HG02938 (cell line): ENCODE measurements around the gene ATP6V1G2.
A peak's percentile ranks its signal among the peaks of the same experiment; 100 is the strongest.
"Not testable (repeated sequence)": the region's sequence is repeated elsewhere in the genome, so short reads cannot be mapped to it uniquely, and the experiment has no call there.

Experiments used
- ATAC-seq: cut with Tn5 transposase; IDR thresholded peaks from one replicate; pipeline ENCODE4 v1.9.1; 2021; ENCODE audit warnings: mild to moderate bottlenecking, moderate library complexity; ENCODE audit not compliant: unreplicated experiment

Gene ATP6V1G2

DNA sequence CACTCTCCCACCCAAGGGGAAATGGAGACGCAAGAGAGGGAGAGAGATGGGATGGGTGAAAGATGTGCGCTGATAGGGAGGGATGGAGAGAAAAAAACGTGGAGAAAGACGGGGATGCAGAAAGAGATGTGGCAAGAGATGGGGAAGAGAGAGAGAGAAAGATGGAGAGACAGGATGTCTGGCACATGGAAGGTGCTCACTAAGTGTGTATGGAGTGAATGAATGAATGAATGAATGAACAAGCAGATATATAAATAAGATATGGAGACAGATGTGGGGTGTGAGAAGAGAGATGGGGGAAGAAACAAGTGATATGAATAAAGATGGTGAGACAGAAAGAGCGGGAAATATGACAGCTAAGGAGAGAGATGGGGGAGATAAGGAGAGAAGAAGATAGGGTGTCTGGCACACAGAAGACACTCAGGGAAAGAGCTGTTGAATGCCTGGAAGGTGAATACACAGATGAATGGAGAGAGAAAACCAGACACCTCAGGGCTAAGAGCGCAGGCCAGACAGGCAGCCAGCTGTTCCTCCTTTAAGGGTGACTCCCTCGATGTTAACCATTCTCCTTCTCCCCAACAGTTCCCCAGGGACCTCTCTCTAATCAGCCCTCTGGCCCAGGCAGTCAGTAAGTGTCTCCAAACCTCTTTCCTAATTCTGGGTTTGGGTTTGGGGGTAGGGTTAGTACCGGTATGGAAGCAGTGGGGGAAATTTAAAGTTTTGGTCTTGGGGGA, 29.7 kb upstream of the ATP6V1G2 start:
- no peak for ATAC-seq

DNA sequence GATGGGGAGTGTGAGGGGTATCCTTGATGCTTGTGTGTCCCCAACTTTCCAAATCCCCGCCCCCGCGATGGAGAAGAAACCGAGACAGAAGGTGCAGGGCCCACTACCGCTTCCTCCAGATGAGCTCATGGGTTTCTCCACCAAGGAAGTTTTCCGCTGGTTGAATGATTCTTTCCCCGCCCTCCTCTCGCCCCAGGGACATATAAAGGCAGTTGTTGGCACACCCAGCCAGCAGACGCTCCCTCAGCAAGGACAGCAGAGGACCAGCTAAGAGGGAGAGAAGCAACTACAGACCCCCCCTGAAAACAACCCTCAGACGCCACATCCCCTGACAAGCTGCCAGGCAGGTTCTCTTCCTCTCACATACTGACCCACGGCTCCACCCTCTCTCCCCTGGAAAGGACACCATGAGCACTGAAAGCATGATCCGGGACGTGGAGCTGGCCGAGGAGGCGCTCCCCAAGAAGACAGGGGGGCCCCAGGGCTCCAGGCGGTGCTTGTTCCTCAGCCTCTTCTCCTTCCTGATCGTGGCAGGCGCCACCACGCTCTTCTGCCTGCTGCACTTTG, 29.0 kb upstream of the ATP6V1G2 start, which contains the start of gene TNF:
TSS of gene TNF (plus strand) at position 231 of the 567 bp plus-strand sequence. CDS start at position 408, 177 bp downstream.
- no peak for ATAC-seq

DNA sequence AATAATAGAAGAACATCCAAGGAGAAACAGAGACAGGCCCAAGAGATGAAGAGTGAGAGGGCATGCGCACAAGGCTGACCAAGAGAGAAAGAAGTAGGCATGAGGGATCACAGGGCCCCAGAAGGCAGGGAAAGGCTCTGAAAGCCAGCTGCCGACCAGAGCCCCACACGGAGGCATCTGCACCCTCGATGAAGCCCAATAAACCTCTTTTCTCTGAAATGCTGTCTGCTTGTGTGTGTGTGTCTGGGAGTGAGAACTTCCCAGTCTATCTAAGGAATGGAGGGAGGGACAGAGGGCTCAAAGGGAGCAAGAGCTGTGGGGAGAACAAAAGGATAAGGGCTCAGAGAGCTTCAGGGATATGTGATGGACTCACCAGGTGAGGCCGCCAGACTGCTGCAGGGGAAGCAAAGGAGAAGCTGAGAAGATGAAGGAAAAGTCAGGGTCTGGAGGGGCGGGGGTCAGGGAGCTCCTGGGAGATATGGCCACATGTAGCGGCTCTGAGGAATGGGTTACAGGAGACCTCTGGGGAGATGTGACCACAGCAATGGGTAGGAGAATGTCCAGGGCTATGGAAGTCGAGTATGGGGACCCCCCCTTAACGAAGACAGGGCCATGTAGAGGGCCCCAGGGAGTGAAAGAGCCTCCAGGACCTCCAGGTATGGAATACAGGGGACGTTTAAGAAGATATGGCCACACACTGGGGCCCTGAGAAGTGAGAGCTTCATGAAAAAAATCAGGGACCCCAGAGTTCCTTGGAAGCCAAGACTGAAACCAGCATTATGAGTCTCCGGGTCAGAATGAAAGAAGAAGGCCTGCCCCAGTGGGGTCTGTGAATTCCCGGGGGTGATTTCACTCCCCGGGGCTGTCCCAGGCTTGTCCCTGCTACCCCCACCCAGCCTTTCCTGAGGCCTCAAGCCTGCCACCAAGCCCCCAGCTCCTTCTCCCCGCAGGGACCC, 28.0 kb upstream of the ATP6V1G2 start:
- ATAC-seq = no peak

DNA sequence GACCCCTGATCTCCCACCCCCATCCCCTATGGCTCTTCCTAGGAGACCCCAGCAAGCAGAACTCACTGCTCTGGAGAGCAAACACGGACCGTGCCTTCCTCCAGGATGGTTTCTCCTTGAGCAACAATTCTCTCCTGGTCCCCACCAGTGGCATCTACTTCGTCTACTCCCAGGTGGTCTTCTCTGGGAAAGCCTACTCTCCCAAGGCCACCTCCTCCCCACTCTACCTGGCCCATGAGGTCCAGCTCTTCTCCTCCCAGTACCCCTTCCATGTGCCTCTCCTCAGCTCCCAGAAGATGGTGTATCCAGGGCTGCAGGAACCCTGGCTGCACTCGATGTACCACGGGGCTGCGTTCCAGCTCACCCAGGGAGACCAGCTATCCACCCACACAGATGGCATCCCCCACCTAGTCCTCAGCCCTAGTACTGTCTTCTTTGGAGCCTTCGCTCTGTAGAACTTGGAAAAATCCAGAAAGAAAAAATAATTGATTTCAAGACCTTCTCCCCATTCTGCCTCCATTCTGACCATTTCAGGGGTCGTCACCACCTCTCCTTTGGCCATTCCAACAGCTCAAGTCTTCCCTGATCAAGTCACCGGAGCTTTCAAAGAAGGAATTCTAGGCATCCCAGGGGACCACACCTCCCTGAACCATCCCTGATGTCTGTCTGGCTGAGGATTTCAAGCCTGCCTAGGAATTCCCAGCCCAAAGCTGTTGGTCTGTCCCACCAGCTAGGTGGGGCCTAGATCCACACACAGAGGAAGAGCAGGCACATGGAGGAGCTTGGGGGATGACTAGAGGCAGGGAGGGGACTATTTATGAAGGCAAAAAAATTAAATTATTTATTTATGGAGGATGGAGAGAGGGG, 27.1 kb upstream of the ATP6V1G2 start:
- no peak for ATAC-seq

DNA sequence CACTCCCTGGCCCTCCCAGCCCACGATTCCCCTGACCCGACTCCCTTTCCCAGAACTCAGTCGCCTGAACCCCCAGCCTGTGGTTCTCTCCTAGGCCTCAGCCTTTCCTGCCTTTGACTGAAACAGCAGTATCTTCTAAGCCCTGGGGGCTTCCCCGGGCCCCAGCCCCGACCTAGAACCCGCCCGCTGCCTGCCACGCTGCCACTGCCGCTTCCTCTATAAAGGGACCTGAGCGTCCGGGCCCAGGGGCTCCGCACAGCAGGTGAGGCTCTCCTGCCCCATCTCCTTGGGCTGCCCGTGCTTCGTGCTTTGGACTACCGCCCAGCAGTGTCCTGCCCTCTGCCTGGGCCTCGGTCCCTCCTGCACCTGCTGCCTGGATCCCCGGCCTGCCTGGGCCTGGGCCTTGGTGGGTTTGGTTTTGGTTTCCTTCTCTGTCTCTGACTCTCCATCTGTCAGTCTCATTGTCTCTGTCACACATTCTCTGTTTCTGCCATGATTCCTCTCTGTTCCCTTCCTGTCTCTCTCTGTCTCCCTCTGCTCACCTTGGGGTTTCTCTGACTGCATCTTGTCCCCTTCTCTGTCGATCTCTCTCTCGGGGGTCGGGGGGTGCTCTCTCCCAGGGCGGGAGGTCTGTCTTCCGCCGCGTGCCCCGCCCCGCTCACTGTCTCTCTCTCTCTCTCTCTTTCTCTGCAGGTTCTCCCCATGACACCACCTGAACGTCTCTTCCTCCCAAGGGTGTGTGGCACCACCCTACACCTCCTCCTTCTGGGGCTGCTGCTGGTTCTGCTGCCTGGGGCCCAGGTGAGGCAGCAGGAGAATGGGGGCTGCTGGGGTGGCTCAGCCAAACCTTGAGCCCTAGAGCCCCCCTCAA, 25.9 kb upstream of the ATP6V1G2 start, which contains the start of gene LTA:
TSS of gene LTA (plus strand) at position 249 of the 871 bp plus-strand sequence. CDS start at position 703, 454 bp downstream.
- ATAC-seq = no peak

DNA sequence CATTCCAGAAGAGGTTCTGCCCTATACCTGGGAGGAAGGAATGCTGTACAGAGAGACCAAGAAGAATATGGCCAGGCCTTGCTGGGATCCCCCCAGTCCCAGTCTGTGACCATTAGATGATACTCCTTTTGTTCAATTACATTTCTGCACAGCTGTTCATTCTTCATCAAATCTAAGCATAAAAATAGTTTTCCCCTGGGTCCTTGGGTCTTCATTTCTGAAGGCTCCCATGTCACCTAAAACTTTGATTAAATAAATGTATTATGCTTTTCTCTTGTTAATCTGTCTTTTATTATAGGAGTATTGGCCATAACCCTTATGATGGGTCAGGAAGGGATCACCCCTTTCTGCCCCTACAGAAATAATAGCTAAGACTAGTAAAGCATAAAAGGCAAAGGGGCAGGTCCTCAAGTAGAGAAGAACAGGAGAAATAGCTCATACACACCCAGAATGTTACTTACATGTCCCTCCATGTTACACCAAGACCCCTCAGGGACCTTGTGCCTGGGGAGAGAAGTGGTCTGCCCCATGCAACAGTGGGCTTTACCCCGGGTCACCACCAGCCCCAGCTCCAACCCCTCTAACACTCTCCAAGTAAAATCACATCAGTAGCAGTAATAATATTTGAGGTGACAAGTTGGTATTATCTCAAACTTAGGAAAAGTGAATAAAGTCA, 23.6 kb upstream of the ATP6V1G2 start:
- ATAC-seq = no peak

DNA sequence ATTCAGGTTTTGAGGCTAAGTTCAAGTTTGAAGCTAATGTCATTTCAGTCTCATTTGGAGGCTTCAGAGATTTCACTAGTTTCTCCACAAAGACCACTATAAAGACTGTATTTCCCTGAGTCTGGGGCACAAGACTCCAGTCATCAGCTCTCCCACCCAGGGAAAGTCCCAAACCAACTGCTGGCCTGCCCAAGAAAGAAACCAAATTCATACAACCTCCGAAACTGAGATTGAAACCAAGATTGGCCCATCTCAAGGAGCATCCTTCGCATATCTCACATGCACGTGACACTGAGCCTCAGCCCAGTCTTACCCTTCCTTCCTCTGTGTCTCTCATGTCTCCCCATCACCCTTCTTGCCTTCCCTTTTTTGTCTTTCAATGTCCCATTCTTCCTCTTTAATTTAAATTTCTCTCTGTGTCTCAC, 22.1 kb upstream of the ATP6V1G2 start:
- peak; percentile 60 for ATAC-seq

DNA sequence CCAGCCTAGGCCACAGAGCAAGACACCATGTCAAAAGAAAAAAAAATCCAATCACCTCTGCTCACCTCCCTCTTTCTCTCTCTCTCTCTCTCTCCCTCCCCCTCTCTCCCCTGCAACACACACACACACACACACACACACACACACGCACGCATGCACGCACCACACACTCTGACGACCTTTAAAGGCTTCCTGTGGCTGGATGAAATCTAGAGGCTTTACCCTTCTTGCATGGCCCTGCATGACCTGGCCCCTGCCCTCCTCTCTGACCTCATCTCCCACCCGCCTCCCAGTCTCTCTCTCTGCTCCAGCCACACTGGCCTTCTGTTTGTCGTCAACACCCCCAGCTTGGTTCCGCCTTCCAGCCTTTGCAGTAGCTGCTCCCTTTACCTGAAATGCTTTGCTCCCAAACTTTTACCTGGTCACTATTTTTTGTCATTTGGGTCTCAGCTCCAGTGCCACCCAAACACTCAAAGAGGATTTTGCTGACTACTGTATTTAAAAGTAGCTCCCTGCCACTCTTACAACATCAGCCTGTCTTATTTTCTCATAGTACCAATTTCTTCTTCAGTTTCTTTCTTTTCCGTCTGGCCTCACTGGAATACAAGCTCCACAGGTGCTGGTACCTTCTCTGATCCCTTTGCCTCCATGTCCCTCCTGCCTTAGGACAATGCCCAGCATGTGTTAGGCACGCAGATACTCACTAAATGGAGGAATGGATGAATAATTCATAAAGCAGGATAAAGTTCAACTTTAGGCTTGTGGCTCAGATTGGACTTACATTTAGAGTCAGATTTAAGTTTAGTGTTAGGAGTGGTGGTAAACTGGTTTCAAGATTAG, 21.3 kb upstream of the ATP6V1G2 start:
- no peak for ATAC-seq

DNA sequence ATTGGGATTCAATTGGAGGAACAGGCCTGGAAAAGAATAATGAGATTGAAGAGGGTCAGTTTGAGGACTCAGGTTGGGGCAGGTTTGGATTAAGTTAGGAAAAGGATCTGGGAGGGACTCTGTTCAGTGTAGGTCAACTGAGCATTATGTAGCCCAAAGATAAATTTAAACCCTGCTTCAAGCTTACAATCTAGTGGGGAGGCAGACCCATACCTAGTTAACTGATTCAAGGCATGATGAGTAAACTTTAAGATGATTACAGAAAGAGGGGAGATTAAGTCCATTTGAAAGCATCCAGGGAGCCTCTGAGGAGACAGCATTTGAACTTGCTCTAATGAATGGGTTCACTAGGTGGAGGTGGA, 14.3 kb upstream of the ATP6V1G2 start:
- ATAC-seq = no peak

DNA sequence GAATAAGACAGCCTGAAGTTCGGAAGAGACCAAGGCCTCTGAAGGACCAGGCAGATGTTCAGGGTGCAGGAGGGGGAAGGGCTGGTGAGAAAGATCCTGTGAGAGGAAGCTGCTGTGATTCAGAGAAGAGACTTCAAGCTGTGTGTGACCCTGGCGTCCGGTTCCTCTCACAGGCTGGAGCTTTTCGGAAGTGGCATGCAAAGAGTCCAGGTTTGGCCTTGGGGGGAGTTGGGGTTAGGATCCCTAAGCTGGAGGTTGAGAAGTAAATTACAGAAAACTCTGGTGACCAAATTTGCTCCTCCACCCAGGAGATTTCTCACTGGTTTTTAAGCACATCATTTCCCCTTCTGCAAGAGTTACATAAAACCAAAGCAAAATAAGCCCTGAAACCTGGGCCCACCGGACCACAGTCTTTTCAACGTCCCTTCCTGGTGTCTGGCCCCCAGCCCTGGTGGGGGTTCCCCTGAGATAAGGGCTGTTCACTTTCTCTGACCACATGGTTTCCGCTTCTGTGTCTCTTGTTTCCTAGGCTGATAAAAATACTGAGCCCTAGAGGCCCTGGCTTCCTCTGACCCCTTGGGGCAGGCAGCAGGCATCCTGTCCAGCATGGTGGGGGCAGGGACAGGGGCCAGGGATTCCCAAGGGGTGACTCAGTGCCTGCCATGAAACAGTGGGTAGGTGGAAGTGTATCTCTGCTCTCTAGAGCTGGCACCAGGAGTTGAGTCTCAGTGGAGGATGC, 13.7 kb upstream of the ATP6V1G2 start:
- ATAC-seq = peak; percentile 52

DNA sequence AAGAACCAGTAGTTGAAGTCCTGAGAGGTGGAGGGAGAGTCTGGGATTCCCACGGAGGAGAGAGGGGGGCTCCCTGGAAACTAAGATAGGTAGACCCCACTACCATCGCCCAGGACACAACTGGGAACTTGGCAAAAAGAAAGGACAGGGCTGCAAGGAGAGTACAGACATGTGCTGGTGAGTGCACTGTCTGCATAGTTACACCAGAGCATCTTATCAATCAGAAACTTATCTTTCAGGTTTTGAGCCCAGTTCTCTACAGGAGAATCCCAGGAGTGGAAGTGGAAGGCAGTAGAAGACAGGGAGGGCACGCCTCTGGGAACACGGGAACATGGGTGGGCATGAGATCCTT, 13.2 kb upstream of the ATP6V1G2 start:
- no peak for ATAC-seq

DNA sequence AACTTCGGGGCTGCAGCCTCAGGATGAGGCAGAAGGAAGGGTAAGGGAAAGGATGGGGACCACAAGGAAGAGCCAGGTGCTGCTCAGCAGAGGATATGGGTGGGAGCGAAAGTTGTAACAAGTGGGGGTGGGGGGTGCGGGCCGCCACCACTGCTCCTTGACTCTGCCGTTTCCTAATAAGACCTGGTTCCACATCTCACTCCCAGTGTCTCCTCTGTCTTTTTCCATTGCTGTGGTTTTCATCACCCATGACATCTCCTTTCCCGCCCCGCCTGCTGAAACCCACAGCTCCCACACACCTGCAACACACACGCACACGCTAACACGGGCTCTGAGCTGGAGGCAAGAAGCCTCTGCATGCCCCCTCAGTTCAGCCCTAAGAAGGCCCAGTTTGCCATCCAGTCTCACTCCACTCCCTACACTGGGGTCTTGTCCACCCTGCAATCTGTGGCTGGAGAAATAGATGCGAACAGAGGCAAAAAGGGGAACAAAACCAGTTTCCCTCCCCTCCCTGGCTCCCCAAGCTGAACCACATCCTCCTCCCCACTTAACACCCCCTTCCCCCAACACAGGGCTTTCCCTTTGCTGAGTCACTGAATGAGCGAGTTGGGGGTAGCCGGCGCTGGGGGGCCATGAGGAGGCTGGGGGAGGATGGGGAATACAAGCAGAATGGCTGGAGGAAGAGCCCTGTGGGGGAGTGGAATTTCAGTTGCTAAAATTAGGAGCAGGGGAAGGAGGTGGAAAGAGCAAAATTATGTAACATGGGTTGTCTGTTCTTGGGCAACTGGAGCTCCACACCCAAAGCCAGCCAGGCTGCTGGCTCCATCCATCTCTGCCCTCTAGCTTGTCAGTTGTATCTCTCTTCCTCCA, 12.5 kb upstream of the ATP6V1G2 start:
- no peak for ATAC-seq

DNA sequence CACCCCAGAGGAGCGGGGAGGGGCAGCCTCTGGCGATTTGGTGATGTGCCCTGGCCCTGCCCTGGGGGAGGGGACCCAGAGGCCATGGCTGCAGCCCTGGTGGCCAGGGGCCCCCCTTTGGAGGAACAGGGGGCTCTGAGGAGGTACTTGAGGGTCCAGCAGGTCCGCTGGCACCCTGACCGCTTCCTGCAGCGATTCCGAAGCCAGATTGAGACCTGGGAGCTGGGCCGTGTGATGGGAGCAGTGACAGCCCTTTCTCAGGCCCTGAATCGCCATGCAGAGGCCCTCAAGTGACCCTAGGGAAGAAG, 11.9 kb upstream of the ATP6V1G2 start:
- no peak for ATAC-seq

DNA sequence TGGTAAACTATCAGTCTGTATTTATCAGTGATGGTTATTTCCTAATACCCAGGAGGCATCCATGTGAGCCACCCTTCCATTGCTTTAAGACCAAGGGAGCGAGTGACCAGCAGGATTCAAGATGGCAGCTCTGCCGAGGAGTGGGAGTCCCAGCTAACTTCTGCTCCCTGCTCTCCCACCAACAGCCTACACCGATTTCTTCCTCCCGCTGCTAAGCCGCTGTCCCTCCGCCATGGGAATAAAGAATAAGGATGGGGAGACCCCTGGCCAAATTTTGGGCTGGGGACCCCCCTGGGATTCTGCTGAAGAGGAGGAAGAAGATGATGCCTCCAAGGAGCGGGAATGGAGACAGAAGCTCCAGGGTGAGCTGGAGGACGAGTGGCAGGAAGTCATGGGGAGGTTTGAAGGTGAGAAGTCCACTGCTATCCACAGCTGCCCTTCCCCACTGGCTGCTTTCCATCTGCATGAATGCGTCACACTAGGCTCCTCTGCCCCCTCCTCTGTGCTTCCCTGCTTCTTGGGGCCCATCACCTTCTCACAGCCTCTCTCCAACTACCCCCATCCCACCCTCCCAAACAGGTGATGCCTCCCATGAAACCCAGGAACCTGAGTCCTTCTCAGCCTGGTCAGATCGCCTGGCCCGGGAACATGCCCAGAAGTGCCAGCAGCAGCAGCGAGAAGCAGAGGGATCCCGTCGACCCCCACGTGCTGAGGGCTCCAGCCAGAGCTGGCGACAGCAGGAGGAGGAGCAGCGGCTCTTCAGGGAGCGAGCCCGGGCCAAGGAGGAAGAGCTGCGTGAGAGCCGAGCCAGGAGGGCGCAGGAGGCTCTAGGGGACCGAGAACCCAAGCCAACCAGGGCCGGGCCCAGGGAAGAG, 11.3 kb upstream of the ATP6V1G2 start:
- ATAC-seq = no peak

DNA sequence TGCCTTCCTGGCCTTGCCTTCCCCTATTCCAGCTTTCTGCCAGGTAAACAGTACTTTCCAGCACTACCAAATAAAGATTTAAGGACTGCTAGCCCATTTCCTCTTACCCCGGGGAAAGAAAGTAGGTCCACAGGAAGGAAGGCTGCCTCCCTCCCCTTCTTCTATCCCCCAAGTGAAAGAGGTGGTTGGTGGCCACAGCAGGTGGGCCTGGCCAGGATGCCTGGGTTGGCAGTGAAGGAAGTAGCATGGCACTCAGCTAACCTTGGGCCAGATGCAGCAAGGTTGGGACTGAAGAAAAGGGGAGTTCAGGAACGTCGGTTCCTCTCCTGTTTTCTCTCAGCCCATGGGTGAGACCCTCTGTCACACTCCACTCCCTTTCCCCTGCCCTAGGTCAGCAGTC, 9.9 kb upstream of the ATP6V1G2 start:
- no peak for ATAC-seq

DNA sequence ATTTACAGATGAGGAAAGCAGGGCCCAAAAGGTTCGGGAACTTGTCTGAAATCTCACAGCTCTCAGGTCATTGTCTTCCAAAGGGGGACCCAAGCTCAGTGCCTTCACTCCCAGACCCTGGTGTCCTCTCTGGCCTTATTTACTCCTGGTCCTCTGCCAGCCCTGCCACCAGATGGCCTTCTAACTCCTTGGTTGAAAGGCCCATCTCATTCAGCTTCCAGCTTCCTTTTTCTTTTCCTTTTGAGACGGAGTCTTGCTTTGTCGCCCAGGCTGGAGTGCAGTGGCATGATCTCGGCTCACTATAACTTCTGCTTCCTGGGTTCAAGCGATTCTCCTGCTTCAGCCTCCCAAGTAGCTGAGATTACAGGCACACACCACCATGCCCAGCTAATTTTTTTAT, 5.0 kb upstream of the ATP6V1G2 start:
- ATAC-seq = not testable (repeated sequence)
